ENCODE results near the gene PVALB.

Gene PVALB

GRCh38 chr22:36775964-36776669 is 40.7 kb downstream of the PVALB start, which contains the start of gene IFT27:
Gene IFT27 (minus strand): TSS chr22:36776119. CDS start chr22:36775707, 412 bp downstream.
- DNase-seq (ENCODE audit: extremely low read depth in 1 of 2, low read depth in 1 of 2) = peak; percentile 84 to 95

- peak in 1 of 2 donors; percentile 15 for DNase-seq (ENCODE audit: extremely low read depth in 1 of 2, low read depth in 1 of 2)
These were observed 41.3 kb downstream of the PVALB start for GRCh38 chr22:36775586-36775963.

GRCh38 chr22:36773935-36774334 is 42.9 kb downstream of the PVALB start:
- DNase-seq (ENCODE audit: extremely low read depth in 1 of 2, low read depth in 1 of 2) = no peak

- no peak for DNase-seq (ENCODE audit: extremely low read depth in 1 of 2, low read depth in 1 of 2)
These were observed 44.4 kb downstream of the PVALB start for GRCh38 chr22:36772451-36772850.

GRCh38 chr22:36771356-36772063 is 45.3 kb downstream of the PVALB start:
- DNase-seq (ENCODE audit: extremely low read depth in 1 of 2, low read depth in 1 of 2) = no peak

- no peak for DNase-seq (ENCODE audit: extremely low read depth in 1 of 2, low read depth in 1 of 2)
These were observed 46.2 kb downstream of the PVALB start for GRCh38 chr22:36770513-36771231.

GRCh38 chr22:36769541-36770512 is 47.0 kb downstream of the PVALB start:
- DNase-seq (ENCODE audit: extremely low read depth in 1 of 2, low read depth in 1 of 2) = no peak

GRCh38 chr22:36768616-36769015 is 48.2 kb downstream of the PVALB start:
- no peak for DNase-seq (ENCODE audit: extremely low read depth in 1 of 2, low read depth in 1 of 2)

- no peak for DNase-seq (ENCODE audit: extremely low read depth in 1 of 2, low read depth in 1 of 2)
These were observed 48.7 kb downstream of the PVALB start for GRCh38 chr22:36768141-36768540.

- no peak for DNase-seq (ENCODE audit: extremely low read depth in 1 of 2, low read depth in 1 of 2)
These were observed 49.6 kb downstream of the PVALB start for GRCh38 chr22:36767035-36767775.

- no peak for DNase-seq (ENCODE audit: extremely low read depth in 1 of 2, low read depth in 1 of 2)
These were observed 50.8 kb downstream of the PVALB start for GRCh38 chr22:36765943-36766450.

- no peak for DNase-seq (ENCODE audit: extremely low read depth in 1 of 2, low read depth in 1 of 2)
These were observed 51.5 kb downstream of the PVALB start for GRCh38 chr22:36765131-36765942.

GRCh38 chr22:36764641-36765040 is 52.2 kb downstream of the PVALB start:
- DNase-seq (ENCODE audit: extremely low read depth in 1 of 2, low read depth in 1 of 2) = no peak

- DNase-seq (ENCODE audit: extremely low read depth in 1 of 2, low read depth in 1 of 2) = no peak
These were observed 52.8 kb downstream of the PVALB start for GRCh38 chr22:36764060-36764459.

- DNase-seq (ENCODE audit: extremely low read depth in 1 of 2, low read depth in 1 of 2) = no peak
These were observed 53.3 kb downstream of the PVALB start for GRCh38 chr22:36763576-36763975.

- DNase-seq (ENCODE audit: extremely low read depth in 1 of 2, low read depth in 1 of 2) = no peak
These were observed 54.1 kb downstream of the PVALB start for GRCh38 chr22:36762687-36763260.

GRCh38 chr22:36761553-36762240 is 55.1 kb downstream of the PVALB start:
- DNase-seq (ENCODE audit: extremely low read depth in 1 of 2, low read depth in 1 of 2) = no peak

- DNase-seq (ENCODE audit: extremely low read depth in 1 of 2, low read depth in 1 of 2) = no peak
These were observed 56.0 kb downstream of the PVALB start for GRCh38 chr22:36760786-36761185.

Measured in activated CD8-positive, alpha-beta memory T cell treated with anti-CD3 and anti-CD28 coated beads for 1 hour (primary cell).